ENCODE measurements around the gene PPFIBP2.

- TF ChIP-seq EZH2 (IDR thresholded peaks at IDR 0.05; ENCODE audit: borderline replicate concordance, low read depth, low read length, poor library complexity, severe bottlenecking): no peak
- TF ChIP-seq, protein P1, sequence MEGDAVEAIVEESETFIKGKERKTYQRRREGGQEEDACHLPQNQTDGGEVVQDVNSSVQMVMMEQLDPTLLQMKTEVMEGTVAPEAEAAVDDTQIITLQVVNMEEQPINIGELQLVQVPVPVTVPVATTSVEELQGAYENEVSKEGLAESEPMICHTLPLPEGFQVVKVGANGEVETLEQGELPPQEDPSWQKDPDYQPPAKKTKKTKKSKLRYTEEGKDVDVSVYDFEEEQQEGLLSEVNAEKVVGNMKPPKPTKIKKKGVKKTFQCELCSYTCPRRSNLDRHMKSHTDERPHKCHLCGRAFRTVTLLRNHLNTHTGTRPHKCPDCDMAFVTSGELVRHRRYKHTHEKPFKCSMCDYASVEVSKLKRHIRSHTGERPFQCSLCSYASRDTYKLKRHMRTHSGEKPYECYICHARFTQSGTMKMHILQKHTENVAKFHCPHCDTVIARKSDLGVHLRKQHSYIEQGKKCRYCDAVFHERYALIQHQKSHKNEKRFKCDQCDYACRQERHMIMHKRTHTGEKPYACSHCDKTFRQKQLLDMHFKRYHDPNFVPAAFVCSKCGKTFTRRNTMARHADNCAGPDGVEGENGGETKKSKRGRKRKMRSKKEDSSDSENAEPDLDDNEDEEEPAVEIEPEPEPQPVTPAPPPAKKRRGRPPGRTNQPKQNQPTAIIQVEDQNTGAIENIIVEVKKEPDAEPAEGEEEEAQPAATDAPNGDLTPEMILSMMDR (conservative IDR thresholded peaks at IDR 0.05; ENCODE audit: low read depth, low read length): no peak
Observed at GRCh38 chr11:7599209-7599608, 85.4 kb downstream of the PPFIBP2 start.
